ENCODE data around the gene ABITRAM. TPM values are rescaled to one million over a fixed set of nuclear protein-coding genes. Genes with fewer than 3 reads are reported as not detected.
"Not testable (repeated sequence)": the region's sequence is repeated elsewhere in the genome, so short reads cannot be mapped to it uniquely, and the experiment has no call there.

ABITRAM gene
- total RNA-seq, 1 donor = 16.3 TPM

- TF ChIP-seq CTCF (IDR thresholded peaks at IDR 0.05; ENCODE audit: insufficient read depth, low read length) = no peak
- no peak for DNase-seq (ENCODE audit: low read depth)
- no peak overlapping the region for H3K4me3 ChIP-seq (ENCODE audit: low read depth, low read length)
These were observed 23.3 kb upstream of the ABITRAM start for GRCh38 chr9:108910914-108911313.

GRCh38 chr9:108911820-108912219 is 22.4 kb upstream of the ABITRAM start:
- H3K4me3 ChIP-seq (ENCODE audit: low read depth, low read length) = no peak overlapping the region
- no peak for DNase-seq (ENCODE audit: low read depth)
- no peak for TF ChIP-seq CTCF (IDR thresholded peaks at IDR 0.05; ENCODE audit: insufficient read depth, low read length)

- H3K4me3 ChIP-seq (ENCODE audit: low read depth, low read length) = no peak overlapping the region
- TF ChIP-seq CTCF (IDR thresholded peaks at IDR 0.05; ENCODE audit: insufficient read depth, low read length) = no peak
- no peak for DNase-seq (ENCODE audit: low read depth)
These were observed 20.8 kb upstream of the ABITRAM start for GRCh38 chr9:108913391-108913790.

- no peak for DNase-seq (ENCODE audit: low read depth)
- TF ChIP-seq CTCF (IDR thresholded peaks at IDR 0.05; ENCODE audit: insufficient read depth, low read length) = no peak
- no peak overlapping the region for H3K4me3 ChIP-seq (ENCODE audit: low read depth, low read length)
These were observed 14.7 kb upstream of the ABITRAM start for GRCh38 chr9:108919517-108919916.

GRCh38 chr9:108920401-108920800 is 13.8 kb upstream of the ABITRAM start:
- not testable (repeated sequence) for DNase-seq (ENCODE audit: low read depth); H3K4me3 ChIP-seq (ENCODE audit: low read depth, low read length)

- H3K4me3 ChIP-seq (ENCODE audit: low read depth, low read length) = no peak overlapping the region
- TF ChIP-seq CTCF (IDR thresholded peaks at IDR 0.05; ENCODE audit: insufficient read depth, low read length) = no peak
- no peak for DNase-seq (ENCODE audit: low read depth)
These were observed 13.0 kb upstream of the ABITRAM start for GRCh38 chr9:108921200-108921599.

GRCh38 chr9:108924466-108924865 is 9.7 kb upstream of the ABITRAM start:
- DNase-seq (ENCODE audit: low read depth) = no peak
- no peak for TF ChIP-seq CTCF (IDR thresholded peaks at IDR 0.05; ENCODE audit: insufficient read depth, low read length)
- H3K4me3 ChIP-seq (ENCODE audit: low read depth, low read length) = no peak overlapping the region
